ENCODE results near the gene CHST11.

DNA sequence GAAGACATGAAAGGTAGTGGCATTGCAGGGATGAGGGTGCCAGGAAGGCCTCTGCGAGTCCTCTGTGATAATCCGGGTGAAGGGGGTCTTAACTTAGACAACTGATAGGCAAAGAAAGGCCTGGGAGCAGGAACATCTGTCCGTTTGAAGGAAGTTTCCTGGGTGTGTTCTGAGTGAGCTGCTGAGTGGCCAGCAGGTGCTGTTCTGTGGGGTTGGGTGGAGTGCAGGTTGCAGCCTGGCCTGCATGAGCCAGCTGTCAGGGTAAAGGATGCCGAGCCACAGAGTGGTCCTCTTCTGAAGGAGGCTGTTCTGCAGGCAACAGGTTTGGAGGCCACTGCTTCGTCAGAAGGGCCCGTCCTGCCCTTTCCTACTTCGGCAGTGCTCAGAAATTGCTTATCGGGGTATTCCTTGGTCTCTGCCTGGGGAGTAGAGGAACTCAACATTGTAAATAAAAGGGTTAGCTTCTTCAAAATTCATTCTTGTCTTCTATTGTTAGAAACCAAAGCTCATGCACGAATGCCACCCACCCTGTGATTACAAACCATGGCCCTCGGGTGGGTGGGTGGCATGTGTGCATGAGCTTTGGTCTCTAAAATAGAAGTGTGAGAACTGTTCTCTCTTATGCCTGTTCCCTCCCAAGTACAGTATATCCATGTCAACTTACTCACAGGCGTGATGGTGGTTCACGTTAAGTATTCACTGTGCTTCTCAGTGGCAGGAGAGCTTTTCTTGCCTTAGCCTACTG is 118.9 kb downstream of the CHST11 start:
- TF ChIP-seq, protein P1, sequence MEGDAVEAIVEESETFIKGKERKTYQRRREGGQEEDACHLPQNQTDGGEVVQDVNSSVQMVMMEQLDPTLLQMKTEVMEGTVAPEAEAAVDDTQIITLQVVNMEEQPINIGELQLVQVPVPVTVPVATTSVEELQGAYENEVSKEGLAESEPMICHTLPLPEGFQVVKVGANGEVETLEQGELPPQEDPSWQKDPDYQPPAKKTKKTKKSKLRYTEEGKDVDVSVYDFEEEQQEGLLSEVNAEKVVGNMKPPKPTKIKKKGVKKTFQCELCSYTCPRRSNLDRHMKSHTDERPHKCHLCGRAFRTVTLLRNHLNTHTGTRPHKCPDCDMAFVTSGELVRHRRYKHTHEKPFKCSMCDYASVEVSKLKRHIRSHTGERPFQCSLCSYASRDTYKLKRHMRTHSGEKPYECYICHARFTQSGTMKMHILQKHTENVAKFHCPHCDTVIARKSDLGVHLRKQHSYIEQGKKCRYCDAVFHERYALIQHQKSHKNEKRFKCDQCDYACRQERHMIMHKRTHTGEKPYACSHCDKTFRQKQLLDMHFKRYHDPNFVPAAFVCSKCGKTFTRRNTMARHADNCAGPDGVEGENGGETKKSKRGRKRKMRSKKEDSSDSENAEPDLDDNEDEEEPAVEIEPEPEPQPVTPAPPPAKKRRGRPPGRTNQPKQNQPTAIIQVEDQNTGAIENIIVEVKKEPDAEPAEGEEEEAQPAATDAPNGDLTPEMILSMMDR (IDR thresholded peaks at IDR 0.05 in 2 of 3, conservative IDR thresholded peaks at IDR 0.05 in 1 of 3; ENCODE audit: control insufficient read depth in 2 of 3, extremely low read depth in 1 of 3, insufficient read depth in 1 of 3, low read depth in 3 of 3, low read length in 3 of 3), result no peak
- TF ChIP-seq ATF7 (IDR thresholded peaks at IDR 0.05; ENCODE audit: low read depth), result no peak
- TF ChIP-seq, protein P2, sequence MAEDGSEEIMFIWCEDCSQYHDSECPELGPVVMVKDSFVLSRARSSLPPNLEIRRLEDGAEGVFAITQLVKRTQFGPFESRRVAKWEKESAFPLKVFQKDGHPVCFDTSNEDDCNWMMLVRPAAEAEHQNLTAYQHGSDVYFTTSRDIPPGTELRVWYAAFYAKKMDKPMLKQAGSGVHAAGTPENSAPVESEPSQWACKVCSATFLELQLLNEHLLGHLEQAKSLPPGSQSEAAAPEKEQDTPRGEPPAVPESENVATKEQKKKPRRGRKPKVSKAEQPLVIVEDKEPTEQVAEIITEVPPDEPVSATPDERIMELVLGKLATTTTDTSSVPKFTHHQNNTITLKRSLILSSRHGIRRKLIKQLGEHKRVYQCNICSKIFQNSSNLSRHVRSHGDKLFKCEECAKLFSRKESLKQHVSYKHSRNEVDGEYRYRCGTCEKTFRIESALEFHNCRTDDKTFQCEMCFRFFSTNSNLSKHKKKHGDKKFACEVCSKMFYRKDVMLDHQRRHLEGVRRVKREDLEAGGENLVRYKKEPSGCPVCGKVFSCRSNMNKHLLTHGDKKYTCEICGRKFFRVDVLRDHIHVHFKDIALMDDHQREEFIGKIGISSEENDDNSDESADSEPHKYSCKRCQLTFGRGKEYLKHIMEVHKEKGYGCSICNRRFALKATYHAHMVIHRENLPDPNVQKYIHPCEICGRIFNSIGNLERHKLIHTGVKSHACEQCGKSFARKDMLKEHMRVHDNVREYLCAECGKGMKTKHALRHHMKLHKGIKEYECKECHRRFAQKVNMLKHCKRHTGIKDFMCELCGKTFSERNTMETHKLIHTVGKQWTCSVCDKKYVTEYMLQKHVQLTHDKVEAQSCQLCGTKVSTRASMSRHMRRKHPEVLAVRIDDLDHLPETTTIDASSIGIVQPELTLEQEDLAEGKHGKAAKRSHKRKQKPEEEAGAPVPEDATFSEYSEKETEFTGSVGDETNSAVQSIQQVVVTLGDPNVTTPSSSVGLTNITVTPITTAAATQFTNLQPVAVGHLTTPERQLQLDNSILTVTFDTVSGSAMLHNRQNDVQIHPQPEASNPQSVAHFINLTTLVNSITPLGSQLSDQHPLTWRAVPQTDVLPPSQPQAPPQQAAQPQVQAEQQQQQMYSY (CRISPR knock-in tag; IDR thresholded peaks at IDR 0.05), result no peak
- TF ChIP-seq, protein P3, sequence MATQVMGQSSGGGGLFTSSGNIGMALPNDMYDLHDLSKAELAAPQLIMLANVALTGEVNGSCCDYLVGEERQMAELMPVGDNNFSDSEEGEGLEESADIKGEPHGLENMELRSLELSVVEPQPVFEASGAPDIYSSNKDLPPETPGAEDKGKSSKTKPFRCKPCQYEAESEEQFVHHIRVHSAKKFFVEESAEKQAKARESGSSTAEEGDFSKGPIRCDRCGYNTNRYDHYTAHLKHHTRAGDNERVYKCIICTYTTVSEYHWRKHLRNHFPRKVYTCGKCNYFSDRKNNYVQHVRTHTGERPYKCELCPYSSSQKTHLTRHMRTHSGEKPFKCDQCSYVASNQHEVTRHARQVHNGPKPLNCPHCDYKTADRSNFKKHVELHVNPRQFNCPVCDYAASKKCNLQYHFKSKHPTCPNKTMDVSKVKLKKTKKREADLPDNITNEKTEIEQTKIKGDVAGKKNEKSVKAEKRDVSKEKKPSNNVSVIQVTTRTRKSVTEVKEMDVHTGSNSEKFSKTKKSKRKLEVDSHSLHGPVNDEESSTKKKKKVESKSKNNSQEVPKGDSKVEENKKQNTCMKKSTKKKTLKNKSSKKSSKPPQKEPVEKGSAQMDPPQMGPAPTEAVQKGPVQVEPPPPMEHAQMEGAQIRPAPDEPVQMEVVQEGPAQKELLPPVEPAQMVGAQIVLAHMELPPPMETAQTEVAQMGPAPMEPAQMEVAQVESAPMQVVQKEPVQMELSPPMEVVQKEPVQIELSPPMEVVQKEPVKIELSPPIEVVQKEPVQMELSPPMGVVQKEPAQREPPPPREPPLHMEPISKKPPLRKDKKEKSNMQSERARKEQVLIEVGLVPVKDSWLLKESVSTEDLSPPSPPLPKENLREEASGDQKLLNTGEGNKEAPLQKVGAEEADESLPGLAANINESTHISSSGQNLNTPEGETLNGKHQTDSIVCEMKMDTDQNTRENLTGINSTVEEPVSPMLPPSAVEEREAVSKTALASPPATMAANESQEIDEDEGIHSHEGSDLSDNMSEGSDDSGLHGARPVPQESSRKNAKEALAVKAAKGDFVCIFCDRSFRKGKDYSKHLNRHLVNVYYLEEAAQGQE (IDR thresholded peaks at IDR 0.05; ENCODE audit: low read depth, low read length), result no peak
